ENCODE results near the gene CAPG.

The CAPG gene

GRCh38 chr2:85378257-85378656, 31.9 kb downstream of the CAPG start:
- no peaks in the 10 kb centered on the region for H3K36me3 ChIP-seq (ENCODE audit: control insufficient read depth, insufficient read depth, low read length)

DNA sequence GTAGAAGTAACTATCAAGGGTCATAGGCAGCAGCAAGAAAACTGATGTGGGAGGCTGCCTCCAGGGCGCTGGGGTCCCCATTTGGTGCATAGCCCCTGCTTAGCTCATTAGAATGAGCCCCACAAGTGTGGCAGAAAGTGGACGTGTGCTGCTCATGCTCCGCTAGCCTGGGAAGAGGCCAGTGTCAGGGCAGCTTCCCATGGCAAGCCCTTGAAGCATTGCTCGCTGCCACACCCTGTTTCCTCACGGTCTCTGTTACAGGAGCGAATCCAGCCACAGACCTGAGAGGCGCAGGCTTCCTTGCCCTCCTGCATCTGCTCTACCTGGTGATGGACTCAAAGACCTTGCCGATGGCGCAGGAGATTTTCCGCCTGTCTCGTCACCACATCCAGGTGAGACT, 33.1 kb downstream of the CAPG start:
- H3K27me3 ChIP-seq (ENCODE audit: control insufficient read depth, insufficient read depth, low read length), result no peaks in the 10 kb centered on the region
- TF ChIP-seq, protein P1, sequence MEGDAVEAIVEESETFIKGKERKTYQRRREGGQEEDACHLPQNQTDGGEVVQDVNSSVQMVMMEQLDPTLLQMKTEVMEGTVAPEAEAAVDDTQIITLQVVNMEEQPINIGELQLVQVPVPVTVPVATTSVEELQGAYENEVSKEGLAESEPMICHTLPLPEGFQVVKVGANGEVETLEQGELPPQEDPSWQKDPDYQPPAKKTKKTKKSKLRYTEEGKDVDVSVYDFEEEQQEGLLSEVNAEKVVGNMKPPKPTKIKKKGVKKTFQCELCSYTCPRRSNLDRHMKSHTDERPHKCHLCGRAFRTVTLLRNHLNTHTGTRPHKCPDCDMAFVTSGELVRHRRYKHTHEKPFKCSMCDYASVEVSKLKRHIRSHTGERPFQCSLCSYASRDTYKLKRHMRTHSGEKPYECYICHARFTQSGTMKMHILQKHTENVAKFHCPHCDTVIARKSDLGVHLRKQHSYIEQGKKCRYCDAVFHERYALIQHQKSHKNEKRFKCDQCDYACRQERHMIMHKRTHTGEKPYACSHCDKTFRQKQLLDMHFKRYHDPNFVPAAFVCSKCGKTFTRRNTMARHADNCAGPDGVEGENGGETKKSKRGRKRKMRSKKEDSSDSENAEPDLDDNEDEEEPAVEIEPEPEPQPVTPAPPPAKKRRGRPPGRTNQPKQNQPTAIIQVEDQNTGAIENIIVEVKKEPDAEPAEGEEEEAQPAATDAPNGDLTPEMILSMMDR (IDR thresholded peaks at IDR 0.05), result no peak
- H3K4me3 ChIP-seq (ENCODE audit: low read depth, low read length), result no peak overlapping the region
- H3K9me3 ChIP-seq (ENCODE audit: control insufficient read depth, low read length), result no peaks in the 10 kb centered on the region
- no peaks in the 10 kb centered on the region for H3K36me3 ChIP-seq (ENCODE audit: control insufficient read depth, insufficient read depth, low read length)
- no peak overlapping the region for H3K4me2 ChIP-seq (ENCODE audit: low read length)
- H3K4me1 ChIP-seq, result no peaks in the 10 kb centered on the region
- H3K79me2 ChIP-seq, result no peaks in the 10 kb centered on the region
- no peak overlapping the region for H3K9ac ChIP-seq
- H3K27ac ChIP-seq, result no peak overlapping the region
- H2AFZ ChIP-seq, result no peak overlapping the region

More at GRCh38 chr2:85378257-85378656, 31.9 kb downstream of the CAPG start:
- H3K9me3 ChIP-seq (ENCODE audit: control insufficient read depth, low read length), result no peaks in the 10 kb centered on the region
- no peak overlapping the region for H3K4me3 ChIP-seq (ENCODE audit: low read depth, low read length)
- H3K4me1 ChIP-seq, result peaks cover 3% of the 10 kb centered on the region
- no peak overlapping the region for H3K9ac ChIP-seq
- H3K4me2 ChIP-seq (ENCODE audit: low read length), result no peak overlapping the region
- no peak overlapping the region for H2AFZ ChIP-seq
- TF ChIP-seq, protein P1 (IDR thresholded peaks at IDR 0.05), result no peak
- H3K27ac ChIP-seq, result no peak overlapping the region
- no peaks in the 10 kb centered on the region for H3K79me2 ChIP-seq
- no peaks in the 10 kb centered on the region for H3K27me3 ChIP-seq (ENCODE audit: control insufficient read depth, insufficient read depth, low read length)

GRCh38 chr2:85376291-85377065, 33.7 kb downstream of the CAPG start:
- Histone ChIP-seq H2AFZ (no peak overlapping the region), H3K4me2 (ENCODE audit: low read length) (no peak overlapping the region), H3K79me2 (no peaks in the 10 kb centered on the region), H3K27ac (no peak overlapping the region), H3K36me3 (ENCODE audit: control insufficient read depth, insufficient read depth, low read length) (no peaks in the 10 kb centered on the region), H3K9ac (no peak overlapping the region), H3K9me3 (ENCODE audit: control insufficient read depth, low read length) (no peaks in the 10 kb centered on the region), H3K27me3 (ENCODE audit: control insufficient read depth, insufficient read depth, low read length) (no peaks in the 10 kb centered on the region), H3K4me1 (no peaks in the 10 kb centered on the region), H3K4me3 (ENCODE audit: low read depth, low read length) (no peak overlapping the region)
- TF ChIP-seq, protein P1 (IDR thresholded peaks at IDR 0.05), result no peak

DNA sequence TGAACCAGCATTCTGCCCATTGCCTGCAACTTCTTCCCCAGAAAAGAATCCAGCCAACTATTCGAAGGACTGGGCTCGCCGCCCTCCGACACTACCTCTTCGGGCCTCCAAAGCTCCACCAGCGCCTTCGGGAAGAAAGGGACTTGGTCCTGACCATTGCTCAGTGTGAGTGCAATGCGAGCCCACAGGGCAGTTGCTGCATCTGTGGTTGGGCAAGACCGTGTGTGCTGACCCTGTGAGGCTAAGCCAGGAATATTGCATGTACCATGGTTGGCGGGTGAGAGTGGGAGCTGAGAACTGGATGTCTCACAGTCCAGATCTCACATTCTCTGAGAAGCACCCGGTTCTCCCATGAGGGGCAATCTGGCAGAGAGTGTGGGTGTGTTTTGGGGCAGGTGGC, 39.1 kb downstream of the CAPG start:
- Histone ChIP-seq H3K9me3 (ENCODE audit: control insufficient read depth, low read length) (no peaks in the 10 kb centered on the region), H2AFZ (no peak overlapping the region), H3K36me3 (ENCODE audit: control insufficient read depth, insufficient read depth, low read length) (no peaks in the 10 kb centered on the region), H3K4me1 (no peaks in the 10 kb centered on the region), H3K27ac (no peak overlapping the region), H3K4me2 (ENCODE audit: low read length) (no peak overlapping the region), H3K4me3 (ENCODE audit: low read depth, low read length) (no peak overlapping the region), H3K79me2 (no peaks in the 10 kb centered on the region), H3K27me3 (ENCODE audit: control insufficient read depth, insufficient read depth, low read length) (no peaks in the 10 kb centered on the region), H3K9ac (no peak overlapping the region)
- TF ChIP-seq, protein P1 (IDR thresholded peaks at IDR 0.05), result no peak

GRCh38 chr2:85369500-85369899, 40.7 kb downstream of the CAPG start:
- TF ChIP-seq, protein P1 (IDR thresholded peaks at IDR 0.05), result no peak
- Histone ChIP-seq H3K79me2 (no peaks in the 10 kb centered on the region), H3K4me2 (ENCODE audit: low read length) (no peak overlapping the region), H3K27ac (no peak overlapping the region), H3K4me1 (no peaks in the 10 kb centered on the region), H3K4me3 (ENCODE audit: low read depth, low read length) (no peak overlapping the region), H3K36me3 (ENCODE audit: control insufficient read depth, insufficient read depth, low read length) (no peaks in the 10 kb centered on the region), H3K9me3 (ENCODE audit: control insufficient read depth, low read length) (no peaks in the 10 kb centered on the region), H3K9ac (no peak overlapping the region), H3K27me3 (ENCODE audit: control insufficient read depth, insufficient read depth, low read length) (no peaks in the 10 kb centered on the region), H2AFZ (no peak overlapping the region)
